NCI-H1105 (cell line): ENCODE measurements around the gene SSTR4.

Experiments used
- DNase-seq: peaks from one replicate; lab custom pipeline; 2025; lab: John Stamatoyannopoulos, UW

The SSTR4 gene

DNA sequence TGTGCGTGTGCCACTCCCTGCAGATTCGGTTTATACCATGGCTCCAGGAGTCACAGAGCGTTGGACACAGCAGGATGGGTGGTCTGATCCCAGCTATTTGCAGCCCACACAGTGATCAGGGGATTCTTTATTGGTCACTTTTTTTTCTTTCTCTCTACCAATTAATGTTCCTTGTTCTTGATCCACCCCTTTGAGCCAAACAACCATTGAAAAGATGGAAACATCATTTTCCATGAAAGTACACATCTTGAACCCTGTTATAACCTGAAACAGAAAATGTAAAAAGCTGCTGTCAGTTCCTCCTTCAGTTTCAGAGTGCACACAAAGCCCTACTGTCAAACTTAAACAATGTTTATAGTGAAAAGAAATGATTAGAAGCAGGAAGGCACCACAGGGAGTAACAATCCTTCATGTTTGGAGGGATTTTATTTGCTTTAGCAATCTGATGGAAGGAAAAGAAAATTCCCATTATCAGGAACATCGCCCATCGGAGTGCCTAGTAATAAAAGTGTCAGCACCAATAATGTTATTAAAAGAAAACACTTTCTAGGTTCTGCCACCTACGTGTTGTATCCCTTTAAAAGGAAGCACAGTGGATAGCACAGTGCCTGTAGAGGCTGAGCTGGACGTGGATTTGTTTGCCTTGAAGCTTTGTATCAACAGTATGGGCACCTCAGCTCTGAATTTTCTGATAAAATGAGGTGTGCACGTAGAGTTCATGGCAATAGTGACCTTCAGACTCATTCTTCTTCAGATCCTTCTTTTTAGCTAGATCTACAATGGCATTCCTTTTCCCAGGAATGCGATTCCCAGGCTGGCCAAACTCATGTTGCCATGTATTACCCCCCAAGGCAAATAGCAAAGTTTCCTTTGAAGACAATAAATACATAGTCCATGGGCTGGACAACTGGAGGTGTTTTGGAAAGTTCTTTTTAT, 30.4 kb downstream of the SSTR4 start:
- no peak for DNase-seq

DNA sequence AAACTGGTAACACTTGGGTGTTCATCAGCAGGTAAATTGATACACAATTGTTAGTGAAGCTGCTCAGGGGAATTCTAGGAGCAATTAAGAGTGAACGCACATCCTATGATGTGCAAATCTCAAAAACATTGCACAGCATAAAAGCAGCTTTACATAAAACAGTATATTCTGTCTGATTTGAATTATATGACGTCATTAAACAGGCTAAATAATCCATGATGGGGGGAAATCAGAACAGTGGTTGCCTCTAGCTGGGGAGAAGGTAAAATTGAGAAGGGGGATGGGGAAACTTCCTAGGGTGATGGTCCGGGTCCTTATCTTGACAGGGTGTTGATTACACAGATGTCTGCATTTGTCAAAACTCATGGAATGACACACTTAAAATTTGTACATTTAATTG, 31.7 kb downstream of the SSTR4 start:
- DNase-seq: no peak

DNA sequence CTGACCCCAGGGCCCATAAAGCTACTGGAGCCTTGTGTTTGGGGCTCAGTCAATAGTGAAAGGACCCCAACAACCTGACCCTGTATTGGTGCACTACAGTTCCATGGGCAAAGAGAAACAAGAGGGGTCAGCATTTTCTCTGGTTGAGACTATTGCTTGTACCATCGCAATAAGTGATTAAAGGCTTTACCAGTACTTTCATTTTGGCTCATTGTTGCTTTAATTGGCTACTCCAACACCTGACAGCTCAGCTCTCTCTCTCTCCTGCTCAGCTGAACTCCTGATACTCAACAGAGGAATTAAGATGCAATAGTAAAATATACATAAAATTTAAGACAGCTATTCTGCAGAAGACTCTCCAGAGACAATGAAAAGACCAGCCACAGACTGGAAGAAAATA, 33.2 kb downstream of the SSTR4 start:
- no peak for DNase-seq

- DNase-seq: no peak
These were observed 34.0 kb downstream of the SSTR4 start for GRCh38 chr20:23069108-23069507.

GRCh38 chr20:23071398-23071797, 36.3 kb downstream of the SSTR4 start:
- no peak for DNase-seq

DNA sequence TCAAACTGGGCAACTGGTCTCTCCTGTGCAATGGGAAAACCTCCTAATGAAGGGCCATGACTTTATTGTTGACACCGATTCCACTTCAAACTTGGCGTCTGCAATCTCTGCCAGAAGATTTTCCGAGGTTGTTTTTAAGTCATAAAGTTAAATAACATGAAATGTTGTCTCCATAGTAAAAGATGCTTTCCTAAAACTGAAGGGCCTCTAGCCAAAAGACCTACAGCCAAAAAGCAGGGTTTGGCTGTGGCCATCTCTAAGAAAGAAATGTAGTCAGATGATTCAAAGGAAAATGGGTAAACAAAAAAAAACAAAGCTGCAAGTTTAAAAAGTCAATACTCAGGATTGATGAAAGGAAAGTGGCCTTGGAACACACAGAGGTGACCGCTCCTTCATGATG, 36.9 kb downstream of the SSTR4 start:
- DNase-seq: no peak

- no peak for DNase-seq
These were observed 37.9 kb downstream of the SSTR4 start for GRCh38 chr20:23072892-23073586.

GRCh38 chr20:23074052-23074451, 38.9 kb downstream of the SSTR4 start:
- no peak for DNase-seq

- no peak for DNase-seq
These were observed 42.2 kb downstream of the SSTR4 start for GRCh38 chr20:23077277-23077676.

DNA sequence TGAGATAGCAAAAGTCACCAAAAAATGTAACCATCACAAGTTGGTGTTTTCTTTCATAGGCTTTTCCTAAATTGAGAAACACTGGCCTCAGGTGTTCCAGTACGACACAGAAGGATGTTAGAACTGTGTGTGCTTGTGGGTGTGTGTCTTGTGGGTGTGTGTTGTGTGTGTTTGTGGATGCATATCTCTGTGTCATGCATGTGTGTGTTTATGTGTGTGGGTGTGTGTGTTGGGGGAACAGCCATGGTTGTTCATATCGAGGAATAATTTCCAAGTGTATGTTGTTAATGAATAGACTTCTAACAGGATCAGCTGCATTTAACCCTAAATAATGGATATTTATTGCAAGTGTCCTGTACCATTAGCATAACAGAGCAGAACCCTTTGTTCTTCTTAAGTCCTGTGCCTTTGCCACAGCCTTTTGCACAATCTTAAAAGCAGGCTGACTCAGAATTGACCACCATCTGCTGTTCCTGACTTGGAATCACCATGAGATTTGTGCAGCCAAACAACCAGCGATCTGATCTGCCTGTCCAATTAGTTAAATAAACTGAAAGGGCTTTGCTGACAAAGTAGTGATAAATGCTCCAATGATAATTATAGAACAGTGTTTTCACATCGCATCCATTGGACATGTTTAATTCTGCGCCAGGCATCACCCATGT, 43.4 kb downstream of the SSTR4 start:
- DNase-seq: peak; percentile 63

DNA sequence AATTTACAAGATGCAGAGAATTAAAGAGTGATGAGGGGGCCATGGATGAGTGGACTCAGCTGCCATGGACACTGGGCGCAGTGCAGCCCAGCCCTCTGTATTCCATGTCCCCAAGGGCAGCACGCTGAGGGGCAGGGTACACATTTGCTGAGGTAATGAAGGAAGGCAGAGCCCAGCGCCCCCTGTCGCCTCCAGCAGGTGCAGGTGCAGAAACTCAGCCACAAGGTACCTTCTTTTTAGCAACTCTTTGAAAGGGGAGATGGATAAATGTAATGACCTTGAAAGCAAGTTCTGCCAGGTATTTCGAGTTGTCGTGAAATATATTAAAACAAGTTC, 43.9 kb downstream of the SSTR4 start:
- DNase-seq: peak; percentile 63

GRCh38 chr20:23079926-23080325, 44.8 kb downstream of the SSTR4 start:
- DNase-seq: no peak

GRCh38 chr20:23080521-23080920, 45.4 kb downstream of the SSTR4 start:
- DNase-seq: no peak

DNA sequence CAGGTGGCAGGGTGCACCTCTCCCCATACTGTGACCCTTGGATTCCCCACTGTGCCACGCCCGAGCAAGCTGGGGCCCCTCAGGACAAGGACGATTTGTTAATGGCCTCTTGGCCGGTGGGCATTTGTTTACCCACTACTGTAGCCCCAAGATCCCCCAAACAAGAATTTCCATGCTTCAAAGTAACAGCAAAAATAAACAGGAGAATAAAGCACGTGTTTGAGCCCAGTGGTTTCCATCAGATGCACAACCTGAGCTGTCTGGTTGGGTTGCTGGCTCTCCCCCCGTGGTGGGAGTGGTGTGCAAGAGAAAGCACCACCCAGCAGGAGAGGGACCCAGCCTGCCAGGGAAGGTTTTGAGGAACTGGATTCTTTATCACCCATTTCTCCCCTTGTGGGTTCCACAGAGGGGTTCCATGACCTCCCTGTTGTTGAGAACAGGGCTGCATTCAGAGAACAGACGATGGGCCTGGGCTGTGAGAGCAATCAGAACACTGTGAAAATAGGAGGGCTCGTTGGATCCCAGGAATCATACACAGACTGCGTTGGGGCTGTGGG, 46.2 kb downstream of the SSTR4 start:
- no peak for DNase-seq

- no peak for DNase-seq
These were observed 47.9 kb downstream of the SSTR4 start for GRCh38 chr20:23082846-23083552.

DNA sequence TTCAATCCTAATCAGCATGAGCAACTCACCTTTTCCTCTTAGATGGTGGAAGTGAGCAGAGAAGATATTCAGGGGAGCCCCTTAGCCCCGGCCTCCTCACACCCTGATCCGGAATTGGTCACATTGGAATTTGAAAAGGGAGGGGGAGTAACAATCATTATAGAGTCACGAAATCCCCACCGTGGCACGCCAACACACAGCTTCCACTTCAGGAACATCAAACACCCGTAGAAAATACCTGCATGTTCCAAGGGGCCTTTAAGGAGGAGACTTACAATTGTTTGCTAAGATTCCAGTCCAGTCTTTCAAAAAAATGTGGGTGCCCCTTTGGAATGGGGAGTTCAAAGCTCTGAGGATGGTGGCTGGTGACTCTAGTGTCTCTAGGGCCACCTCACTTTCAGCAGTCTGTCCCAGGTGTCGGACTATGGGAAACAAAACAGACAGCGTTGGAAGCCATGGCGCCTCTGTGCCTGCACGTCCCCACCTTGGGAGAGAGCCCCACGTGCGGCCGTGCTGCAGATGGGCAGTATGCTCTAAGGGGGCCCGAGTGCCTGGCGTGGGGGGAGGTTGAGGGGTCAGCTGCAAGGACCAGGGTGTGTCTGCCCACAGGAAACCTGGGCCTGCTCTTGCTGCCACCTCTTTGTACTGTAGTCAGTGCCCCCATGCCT, 48.6 kb downstream of the SSTR4 start:
- no peak for DNase-seq

- no peak for DNase-seq
These were observed 49.3 kb downstream of the SSTR4 start for GRCh38 chr20:23084282-23084844.

- DNase-seq: no peak
These were observed 49.8 kb downstream of the SSTR4 start for GRCh38 chr20:23084845-23085365.

DNA sequence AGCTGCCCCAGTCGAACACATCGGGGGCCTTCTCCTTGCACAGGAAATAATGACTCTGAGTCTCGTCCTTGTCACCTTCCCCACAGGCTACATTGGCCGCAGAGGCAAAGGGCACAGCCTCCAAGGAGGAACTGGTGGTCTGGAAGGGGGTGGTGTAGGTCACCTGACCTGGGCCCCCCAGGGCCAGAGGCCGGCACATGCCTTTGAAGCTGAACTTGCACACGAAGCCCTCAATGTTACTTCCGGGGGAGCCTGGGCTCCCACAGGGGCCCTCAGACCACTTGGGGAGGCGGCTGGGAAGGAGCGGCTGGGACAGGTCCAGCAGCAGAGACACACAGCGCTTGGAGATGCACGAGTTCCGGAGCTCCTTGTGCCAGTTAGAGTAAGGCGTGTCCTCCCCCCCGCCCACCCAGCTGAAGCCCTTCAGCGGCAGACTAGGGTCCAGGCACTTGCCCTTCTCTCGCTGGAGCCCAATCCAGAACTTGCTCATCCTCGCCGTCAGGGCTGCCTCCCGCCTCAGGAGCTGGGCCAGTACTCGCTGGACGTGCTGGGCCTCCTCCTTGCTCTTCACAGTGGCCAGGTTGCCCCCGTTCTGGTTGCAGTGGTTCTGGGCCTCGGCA, 50.4 kb downstream of the SSTR4 start:
- DNase-seq: no peak

DNA sequence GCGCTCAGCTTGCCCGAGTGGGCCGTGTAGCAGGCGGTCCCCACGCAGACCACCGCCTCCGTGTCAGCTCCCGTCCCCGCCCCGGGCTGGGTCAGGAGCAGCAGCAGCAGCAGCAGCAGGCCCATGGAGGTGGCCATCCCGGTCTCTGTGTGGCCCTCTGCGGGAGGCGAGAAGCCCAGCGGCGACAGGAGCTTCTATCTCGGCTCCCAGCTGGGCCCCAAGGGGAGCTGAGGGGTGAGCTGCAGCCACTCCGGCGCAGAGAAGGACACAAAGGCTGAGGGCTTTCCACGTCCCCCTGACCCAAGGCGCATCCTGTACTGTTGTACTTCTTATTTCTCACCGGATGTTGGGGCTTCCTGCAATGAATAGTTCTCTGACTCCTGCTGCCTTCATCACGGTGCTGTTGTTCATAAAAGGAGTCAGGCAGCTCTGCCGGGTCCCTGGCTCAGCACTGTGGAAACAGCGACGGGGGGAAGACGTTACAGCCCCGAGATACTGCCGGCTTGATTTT, 51.0 kb downstream of the SSTR4 start, which contains the start of gene CD93:
CD93 (minus strand) TSS at position 269 of the 511 bp plus-strand sequence; CDS start at position 137, 132 bp downstream.
- no peak for DNase-seq
